SK-N-MC (cell line): ENCODE results near the gene ADRM1.

Experiments used
- EZH2 ChIP-seq: fragments of 200-600 bp; sonication (generic); IDR thresholded peaks from one replicate; pipeline ENCODE4 v1.6.1; 2017; ENCODE audit warnings: antibody characterized with exemption
- POLR2AphosphoS5 ChIP-seq: IDR thresholded peaks from 2 replicates; pipeline ENCODE4 v1.6.1; 2012; ENCODE audit warnings: mild to moderate bottlenecking, low read depth, low read length, borderline replicate concordance

- TF ChIP-seq EZH2 (no peak), POLR2AphosphoS5 (no peak)
Observed at GRCh38 chr20:62255976-62256375, 46.8 kb upstream of the ADRM1 start.
